DMS114 treated with DMSO at 0.1 percent for 48 hours (cell line): ENCODE data around the gene PSRC1.

Source experiments
- DNase-seq: peaks from one replicate; lab custom pipeline; 2025; ENCODE audit not compliant: unreplicated experiment; lab: John Stamatoyannopoulos, UW

Gene PSRC1

GRCh38 chr1:109259674-109260557 lies 23.0 kb downstream of the PSRC1 start:
- no peak for DNase-seq

DNA sequence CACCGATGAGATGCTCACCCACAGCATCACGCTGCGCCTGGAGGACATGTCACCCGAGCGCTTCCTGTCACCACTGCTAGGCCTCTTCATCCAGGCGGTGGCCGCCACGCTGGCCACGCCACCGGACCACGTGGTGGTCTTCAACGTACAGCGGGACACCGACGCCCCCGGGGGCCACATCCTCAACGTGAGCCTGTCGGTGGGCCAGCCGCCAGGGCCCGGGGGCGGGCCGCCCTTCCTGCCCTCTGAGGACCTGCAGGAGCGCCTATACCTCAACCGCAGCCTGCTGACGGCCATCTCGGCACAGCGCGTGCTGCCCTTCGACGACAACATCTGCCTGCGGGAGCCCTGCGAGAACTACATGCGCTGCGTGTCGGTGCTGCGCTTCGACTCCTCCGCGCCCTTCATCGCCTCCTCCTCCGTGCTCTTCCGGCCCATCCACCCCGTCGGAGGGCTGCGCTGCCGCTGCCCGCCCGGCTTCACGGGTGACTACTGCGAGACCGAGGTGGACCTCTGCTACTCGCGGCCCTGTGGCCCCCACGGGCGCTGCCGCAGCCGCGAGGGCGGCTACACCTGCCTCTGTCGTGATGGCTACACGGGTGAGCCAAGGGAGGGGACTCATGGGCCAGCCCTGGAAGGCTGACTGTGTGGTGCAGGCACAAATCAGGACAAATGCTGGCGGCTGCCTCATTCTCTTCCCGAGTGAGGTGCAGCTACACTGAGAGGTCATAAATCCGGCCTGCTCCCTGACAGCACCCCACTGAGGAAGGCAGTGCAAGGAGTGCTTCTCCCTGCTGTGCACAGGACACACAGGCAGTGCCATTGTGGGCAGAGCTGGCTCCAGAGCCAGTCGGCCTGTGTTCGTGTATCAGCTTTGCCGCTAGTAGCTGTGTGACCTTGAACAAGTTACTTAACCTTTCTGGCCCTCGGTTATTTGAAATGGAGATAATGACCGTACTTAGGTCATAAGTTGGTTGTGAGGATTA lies 24.2 kb downstream of the PSRC1 start:
- no peak for DNase-seq

GRCh38 chr1:109257682-109258421 lies 25.1 kb downstream of the PSRC1 start:
- no peak for DNase-seq

DNA sequence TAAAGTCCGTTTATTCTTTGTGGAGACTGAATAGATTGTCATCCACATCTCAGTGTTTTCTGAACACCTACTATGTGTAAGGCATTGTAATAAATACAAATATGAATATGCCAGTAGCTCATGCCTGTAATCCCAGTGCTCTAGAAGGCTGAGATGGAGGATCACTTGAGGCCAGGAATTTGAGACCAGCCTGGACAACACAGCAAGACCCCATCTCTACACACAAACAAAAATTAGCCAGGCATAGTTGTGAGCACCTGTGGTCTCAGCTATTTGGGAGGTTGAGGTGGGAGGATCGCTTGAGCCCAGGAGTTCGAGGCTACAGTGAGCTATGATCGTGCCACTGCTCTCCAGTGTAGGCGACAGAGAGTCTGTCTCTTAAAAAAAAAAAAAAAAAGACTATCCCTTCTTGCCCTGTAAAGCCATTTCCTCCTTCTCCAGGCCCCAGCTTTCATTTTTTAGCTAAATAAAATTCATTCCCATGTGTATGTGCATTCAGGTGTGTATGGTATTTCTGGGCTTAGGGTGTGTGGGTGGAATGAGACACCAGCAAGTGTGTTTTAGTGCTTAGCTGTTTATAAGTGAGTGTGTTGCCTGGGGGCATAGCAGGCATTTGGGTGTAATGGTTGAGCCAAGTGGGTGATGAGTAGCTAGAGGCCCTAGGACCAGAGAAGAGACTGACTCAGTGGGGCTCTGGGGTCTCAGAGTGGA lies 25.8 kb downstream of the PSRC1 start:
- DNase-seq = no peak

DNA sequence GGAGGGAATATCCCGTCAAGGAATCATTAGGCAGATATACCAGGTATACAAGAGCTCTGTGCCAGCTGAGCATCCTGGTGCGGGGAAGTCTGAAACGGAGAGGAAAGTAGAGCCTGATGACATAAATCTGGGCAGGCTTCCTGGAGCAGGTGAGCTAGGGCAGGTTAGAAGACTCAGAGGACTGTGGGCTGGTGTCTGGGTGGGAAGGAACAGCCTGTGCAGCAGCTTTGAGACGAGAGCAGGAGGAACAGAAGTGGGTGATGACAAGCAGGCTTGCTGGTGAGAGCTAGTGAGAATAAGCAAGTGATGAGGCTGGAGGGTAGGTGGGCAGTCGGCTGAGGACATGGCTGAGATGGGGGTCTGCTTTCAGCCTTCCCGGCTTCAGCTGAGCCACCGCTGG lies 26.9 kb downstream of the PSRC1 start:
- DNase-seq = no peak

GRCh38 chr1:109255678-109256077 lies 27.3 kb downstream of the PSRC1 start:
- DNase-seq = no peak

DNA sequence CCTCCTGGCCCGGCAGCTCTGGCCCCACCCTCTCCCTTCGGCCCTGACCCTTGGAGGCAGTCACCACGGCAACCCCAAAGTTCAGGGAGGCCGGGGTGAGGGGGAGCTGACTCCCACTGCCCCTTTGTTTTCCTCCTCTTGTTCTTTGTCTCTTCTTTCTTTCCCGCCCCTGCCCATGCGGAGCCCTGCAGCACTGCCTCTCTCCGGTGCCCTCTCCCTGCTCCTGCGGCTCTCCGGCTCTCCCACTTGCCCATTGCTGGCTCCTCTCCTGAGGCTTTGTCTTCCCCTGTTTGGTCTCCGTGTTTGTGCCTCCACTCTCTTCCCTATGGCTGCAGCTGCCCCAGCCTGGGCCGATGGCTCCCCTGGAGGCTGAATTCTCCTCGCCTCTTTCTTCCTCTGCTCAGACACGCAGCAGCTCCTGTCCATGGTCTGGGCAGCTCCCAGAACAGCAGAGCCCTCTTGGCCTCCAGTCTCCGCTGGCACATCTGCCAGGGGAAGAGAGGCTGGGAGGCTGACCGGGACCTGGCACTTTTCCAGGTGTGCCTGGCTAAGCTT lies 27.8 kb downstream of the PSRC1 start:
- no peak for DNase-seq

- no peak for DNase-seq
Measured at GRCh38 chr1:109254621-109255096, 28.3 kb downstream of the PSRC1 start.

- DNase-seq = no peak
Measured at GRCh38 chr1:109253803-109254620, 28.9 kb downstream of the PSRC1 start.

DNA sequence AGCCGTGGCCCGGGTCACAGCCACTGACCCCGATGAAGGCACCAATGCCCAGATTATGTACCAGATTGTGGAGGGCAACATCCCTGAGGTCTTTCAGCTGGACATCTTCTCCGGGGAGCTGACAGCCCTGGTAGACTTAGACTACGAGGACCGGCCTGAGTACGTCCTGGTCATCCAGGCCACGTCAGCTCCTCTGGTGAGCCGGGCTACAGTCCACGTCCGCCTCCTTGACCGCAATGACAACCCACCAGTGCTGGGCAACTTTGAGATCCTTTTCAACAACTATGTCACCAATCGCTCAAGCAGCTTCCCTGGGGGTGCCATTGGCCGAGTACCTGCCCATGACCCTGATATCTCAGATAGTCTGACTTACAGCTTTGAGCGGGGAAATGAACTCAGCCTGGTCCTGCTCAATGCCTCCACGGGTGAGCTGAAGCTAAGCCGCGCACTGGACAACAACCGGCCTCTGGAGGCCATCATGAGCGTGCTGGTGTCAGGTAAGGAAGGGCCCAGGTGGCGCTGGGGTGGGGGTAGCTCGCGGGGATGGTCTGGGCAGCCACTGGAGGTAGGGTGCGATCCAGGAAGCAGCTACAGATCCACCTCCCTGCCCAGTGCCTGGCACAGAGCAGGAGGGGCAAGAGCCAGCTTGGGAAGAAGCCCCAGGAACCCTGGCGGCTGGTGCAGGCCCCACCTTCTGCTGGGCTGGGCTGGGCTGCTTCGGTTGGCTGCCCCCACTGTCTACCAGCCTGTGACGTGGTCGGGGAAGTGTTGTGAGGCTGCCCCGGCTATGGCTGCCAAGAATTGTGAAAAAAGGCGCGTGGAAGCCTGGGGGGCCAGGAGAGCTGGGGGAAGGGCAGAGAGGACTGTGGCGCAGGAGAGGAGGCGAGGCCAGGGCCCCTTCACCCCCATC lies 29.8 kb downstream of the PSRC1 start:
- DNase-seq = no peak

- DNase-seq = no peak
Measured at GRCh38 chr1:109252167-109252892, 30.6 kb downstream of the PSRC1 start.

- no peak for DNase-seq
Measured at GRCh38 chr1:109251277-109252166, 31.4 kb downstream of the PSRC1 start.

- DNase-seq = no peak
Measured at GRCh38 chr1:109250454-109251276, 32.3 kb downstream of the PSRC1 start.

DNA sequence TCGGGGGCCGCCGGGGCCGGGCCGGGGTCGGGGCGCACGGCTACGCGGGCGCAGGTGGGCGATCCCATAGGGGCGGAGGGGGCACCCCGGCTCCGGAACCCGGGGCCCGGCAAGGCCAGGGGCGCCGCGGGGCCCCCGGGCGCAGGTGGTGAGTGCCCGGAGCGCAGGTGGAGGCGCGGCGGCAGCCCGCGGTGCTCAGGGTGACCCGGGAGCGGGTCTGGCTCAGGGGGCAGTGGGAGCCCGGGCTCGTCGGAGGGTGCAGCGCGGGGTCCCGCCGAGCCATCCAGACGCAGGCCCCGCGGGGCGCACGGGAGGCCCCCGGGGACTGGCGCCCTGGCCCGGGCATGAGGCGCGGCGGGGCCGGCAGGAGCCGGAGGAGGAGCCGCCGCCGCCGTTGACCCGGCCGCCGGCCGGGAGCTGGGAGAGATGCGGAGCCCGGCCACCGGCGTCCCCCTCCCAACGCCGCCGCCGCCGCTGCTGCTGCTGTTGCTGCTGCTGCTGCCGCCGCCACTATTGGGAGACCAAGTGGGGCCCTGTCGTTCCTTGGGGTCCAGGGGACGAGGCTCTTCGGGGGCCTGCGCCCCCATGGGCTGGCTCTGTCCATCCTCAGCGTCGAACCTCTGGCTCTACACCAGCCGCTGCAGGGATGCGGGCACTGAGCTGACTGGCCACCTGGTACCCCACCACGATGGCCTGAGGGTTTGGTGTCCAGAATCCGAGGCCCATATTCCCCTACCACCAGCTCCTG lies 33.1 kb downstream of the PSRC1 start:
- no peak for DNase-seq
